Naive thymus-derived CD8-positive, alpha-beta T cell (primary cell): ENCODE results near the gene UROS. TPM values are rescaled to one million over a fixed set of nuclear protein-coding genes. Genes with fewer than 3 reads are reported as not detected.

ENCODE experiments used
- ATAC-seq, 2 donors: fragments of 150-1000 bp; cut with Tn5 transposase in 1 of 2; sonication (Bioruptor Pico), chemical (Tn5 transposase) in 1 of 2; 1 replicate in 1 of 2; 2 replicates in 1 of 2; pipeline ENCODE4 v1.10.0; 2021; ENCODE audit warnings: mild to moderate bottlenecking in 2 of 2, moderate library complexity in 2 of 2
- POLR2A ChIA-PET: fragments of 350-600 bp; sonication (Branson Sonifier 250); formaldehyde crosslinking; loops from one replicate; lab custom pipeline; 2021; ENCODE audit warnings: antibody characterized with exemption; lab: Charles Lee
- DNase-seq, 10 donors: peaks; one replicate each; pipeline versions ENCODE4 v3.0.0 to v3.0.0-alpha.2; 2020 to 2022
- H3K27ac Mint-ChIP-seq, 10 donors: one replicate each; pipeline ENCODE4 v1.8.0; 2020 to 2022; ENCODE audit warnings: mild to moderate bottlenecking in 10 of 10, mixed read lengths in 10 of 10, moderate library complexity in 4 of 10, inconsistent platforms in 1 of 10
- H3K27me3 Mint-ChIP-seq, 5 donors: one replicate each; pipeline ENCODE4 v1.8.0; 2021 to 2022; ENCODE audit warnings: mixed read lengths in 5 of 5
- H3K36me3 Mint-ChIP-seq, 3 donors: one replicate each; pipeline ENCODE4 v1.8.0; 2020 to 2022; ENCODE audit warnings: mixed read lengths in 3 of 3, mild to moderate bottlenecking in 2 of 3, inconsistent platforms in 1 of 3
- H3K4me1 Mint-ChIP-seq, 4 donors: one replicate each; pipeline ENCODE4 v1.8.0; 2021 to 2022; ENCODE audit warnings: mixed read lengths in 4 of 4
- H3K4me3 Mint-ChIP-seq, 10 donors: one replicate each; pipeline ENCODE4 v1.8.0; 2020 to 2022; ENCODE audit warnings: mild to moderate bottlenecking in 10 of 10, mixed read lengths in 10 of 10, moderate library complexity in 6 of 10, inconsistent platforms in 1 of 10
- H3K9me3 Mint-ChIP-seq, 9 donors: one replicate each; pipeline ENCODE4 v1.8.0; 2020 to 2022; ENCODE audit warnings: mixed read lengths in 9 of 9, mild to moderate bottlenecking in 3 of 9, inconsistent platforms in 1 of 9, moderate library complexity in 1 of 9
- polyA plus RNA-seq, 3 donors: library from polyadenylated mRNA; unstranded; fragments of 300-500 nt; fragmentation: Illumina TruSeq; gene quantifications; one replicate each; pipeline ENCODE4 v1.2.3, GENCODE V29; 2021
- total RNA-seq, 8 experiments: library from RNA in 2 of 8; stranded (reverse) in 2 of 8; gene quantifications; one replicate each; pipeline ENCODE4 v1.2.3 and lab custom pipeline; 2021 to 2026

Gene UROS
- total and polyA plus RNA-seq, 5 experiments from 2014 or later: 37.8 to 71.8 (median 62.2) TPM

- H3K36me3 Mint-ChIP-seq: peaks cover 5 to 43% (median 13%) of the 10 kb centered on the region in 3 donors
- H3K9me3 Mint-ChIP-seq: no peaks in the 10 kb centered on the region
- H3K4me3 Mint-ChIP-seq: no peak overlapping the region
- peak overlapping the region in 3 of 10 donors; percentile 12 to 50 (median 15) for H3K27ac Mint-ChIP-seq
- DNase-seq (no peak), ATAC-seq (no peak)
- POLR2A ChIA-PET: no interaction called here
- H3K27me3 Mint-ChIP-seq: no peaks in the 10 kb centered on the region
- no peaks in the 10 kb centered on the region for H3K4me1 Mint-ChIP-seq
Observed at GRCh38 chr10:125768219-125768855, 54.7 kb downstream of the UROS start.

GRCh38 chr10:125766511-125766910 is 56.5 kb downstream of the UROS start:
- no peak for ATAC-seq
- POLR2A ChIA-PET: no interaction called here
- Mint-ChIP-seq H3K27ac (peak overlapping the region in 2 of 10 donors; percentile 72 to 76), H3K27me3 (no peaks in the 10 kb centered on the region), H3K4me1 (no peaks in the 10 kb centered on the region), H3K9me3 (no peaks in the 10 kb centered on the region), H3K36me3 (peaks cover 5 to 62% (median 20%) of the 10 kb centered on the region in 3 donors), H3K4me3 (no peak overlapping the region)
- DNase-seq: no peak

- peak overlapping the region in 6 of 10 donors; percentile 19 to 76 (median 46) for H3K27ac Mint-ChIP-seq
- no peak for ATAC-seq
- H3K36me3 Mint-ChIP-seq: peaks cover 5 to 66% (median 24%) of the 10 kb centered on the region in 3 donors
- no peaks in the 10 kb centered on the region for H3K9me3 Mint-ChIP-seq
- POLR2A ChIA-PET: no interaction called here
- no peak overlapping the region for H3K4me3 Mint-ChIP-seq
- H3K27me3 Mint-ChIP-seq: no peaks in the 10 kb centered on the region
- DNase-seq: no peak
- no peaks in the 10 kb centered on the region for H3K4me1 Mint-ChIP-seq
Observed at GRCh38 chr10:125765835-125766234, 57.2 kb downstream of the UROS start.

GRCh38 chr10:125762692-125763648 is 60.1 kb downstream of the UROS start:
- ATAC-seq (no peak), DNase-seq (no peak)
- Mint-ChIP-seq H3K36me3 (peaks cover 6 to 86% (median 25%) of the 10 kb centered on the region in 3 donors), H3K4me3 (no peak overlapping the region), H3K27ac (peak overlapping the region in 1 of 10 donors; percentile 3), H3K27me3 (no peaks in the 10 kb centered on the region), H3K4me1 (peaks cover 0 to 2% (median under 1%) of the 10 kb centered on the region in 4 donors), H3K9me3 (no peaks in the 10 kb centered on the region)
- POLR2A ChIA-PET: no interaction called here

- peaks cover 0 to 7% (median 3%) of the 10 kb centered on the region in 4 donors for H3K4me1 Mint-ChIP-seq
- peak overlapping the region in 5 of 10 donors; percentile 0 to 71 (median 41) for H3K27ac Mint-ChIP-seq
- H3K36me3 Mint-ChIP-seq: peaks cover 9 to 87% (median 33%) of the 10 kb centered on the region in 3 donors
Observed at GRCh38 chr10:125761961-125762360, 61.1 kb downstream of the UROS start.

GRCh38 chr10:125757742-125758141 is 65.3 kb downstream of the UROS start:
- Mint-ChIP-seq H3K27me3 (no peaks in the 10 kb centered on the region), H3K4me3 (peak overlapping the region in 1 of 10 donors; percentile 38), H3K27ac (peak overlapping the region in 2 of 10 donors; percentile 13 to 26), H3K4me1 (peaks cover 0 to 23% (median 13%) of the 10 kb centered on the region in 4 donors), H3K36me3 (peaks cover 4 to 86% (median 33%) of the 10 kb centered on the region in 3 donors), H3K9me3 (no peaks in the 10 kb centered on the region)
- POLR2A ChIA-PET: no interaction called here
- no peak for DNase-seq
- ATAC-seq: no peak

More at GRCh38 chr10:125761961-125762360, 61.1 kb downstream of the UROS start:
- H3K4me3 Mint-ChIP-seq: no peak overlapping the region
- POLR2A ChIA-PET: no interaction called here
- no peaks in the 10 kb centered on the region for H3K27me3 Mint-ChIP-seq
- no peaks in the 10 kb centered on the region for H3K9me3 Mint-ChIP-seq
- no peak for ATAC-seq
- no peak for DNase-seq

- POLR2A ChIA-PET: no interaction called here
- peaks cover 0 to 23% (median 13%) of the 10 kb centered on the region in 4 donors for H3K4me1 Mint-ChIP-seq
- H3K27me3 Mint-ChIP-seq: no peaks in the 10 kb centered on the region
- H3K36me3 Mint-ChIP-seq: peaks cover 4 to 85% (median 33%) of the 10 kb centered on the region in 3 donors
- no peak for ATAC-seq
- peak overlapping the region in 3 of 10 donors; percentile 13 to 37 (median 33) for H3K27ac Mint-ChIP-seq
- H3K4me3 Mint-ChIP-seq: no peak overlapping the region
- H3K9me3 Mint-ChIP-seq: no peaks in the 10 kb centered on the region
- no peak for DNase-seq
Observed at GRCh38 chr10:125756853-125757487, 66.1 kb downstream of the UROS start.

GRCh38 chr10:125756196-125756595 is 66.9 kb downstream of the UROS start:
- H3K4me1 Mint-ChIP-seq: peaks cover 0 to 23% (median 13%) of the 10 kb centered on the region in 4 donors
- POLR2A ChIA-PET: no interaction called here
- H3K27ac Mint-ChIP-seq: peak overlapping the region in 6 of 10 donors; percentile 0 to 58 (median 14)
- no peak for DNase-seq
- no peak for ATAC-seq
- H3K9me3 Mint-ChIP-seq: no peaks in the 10 kb centered on the region
- no peaks in the 10 kb centered on the region for H3K27me3 Mint-ChIP-seq
- H3K4me3 Mint-ChIP-seq: no peak overlapping the region
- peaks cover 4 to 85% (median 31%) of the 10 kb centered on the region in 3 donors for H3K36me3 Mint-ChIP-seq

GRCh38 chr10:125747417-125747816 is 75.6 kb downstream of the UROS start:
- Mint-ChIP-seq H3K27ac (peak overlapping the region in 1 of 10 donors; percentile 34), H3K4me1 (peaks cover 0 to 4% (median 2%) of the 10 kb centered on the region in 4 donors), H3K36me3 (peaks cover 16 to 96% (median 49%) of the 10 kb centered on the region in 3 donors), H3K27me3 (no peaks in the 10 kb centered on the region), H3K9me3 (no peaks in the 10 kb centered on the region), H3K4me3 (no peak overlapping the region)
- POLR2A ChIA-PET: no interaction called here
- DNase-seq (no peak), ATAC-seq (no peak)

- no peaks in the 10 kb centered on the region for H3K9me3 Mint-ChIP-seq
- no peak overlapping the region for H3K4me3 Mint-ChIP-seq
- DNase-seq: no peak
- H3K36me3 Mint-ChIP-seq: peaks cover 27 to 96% (median 55%) of the 10 kb centered on the region in 3 donors
- peaks cover 0 to 7% (median under 1%) of the 10 kb centered on the region in 4 donors for H3K4me1 Mint-ChIP-seq
- H3K27ac Mint-ChIP-seq: peak overlapping the region in 3 of 10 donors; percentile 0 to 57 (median 9)
- H3K27me3 Mint-ChIP-seq: no peaks in the 10 kb centered on the region
- no peak for ATAC-seq
- POLR2A ChIA-PET: no interaction called here
Observed at GRCh38 chr10:125744909-125745308, 78.1 kb downstream of the UROS start.

- POLR2A ChIA-PET: no interaction called here
- DNase-seq: no peak
- Mint-ChIP-seq H3K27ac (no peak overlapping the region), H3K36me3 (peaks cover 35 to 96% (median 56%) of the 10 kb centered on the region in 3 donors), H3K27me3 (no peaks in the 10 kb centered on the region), H3K4me1 (peaks cover 0 to 7% (median 0%) of the 10 kb centered on the region in 4 donors), H3K4me3 (no peak overlapping the region), H3K9me3 (no peaks in the 10 kb centered on the region)
- ATAC-seq: no peak
Observed at GRCh38 chr10:125742465-125742864, 80.6 kb downstream of the UROS start.

GRCh38 chr10:125739994-125740679 is 82.9 kb downstream of the UROS start:
- H3K4me1 Mint-ChIP-seq: peaks cover 0 to 7% (median under 1%) of the 10 kb centered on the region in 4 donors
- H3K27ac Mint-ChIP-seq: no peak overlapping the region
- H3K27me3 Mint-ChIP-seq: no peaks in the 10 kb centered on the region
- ATAC-seq (no peak), DNase-seq (no peak)
- H3K36me3 Mint-ChIP-seq: peaks cover 34 to 97% (median 56%) of the 10 kb centered on the region in 3 donors
- POLR2A ChIA-PET: no interaction called here
- H3K4me3 Mint-ChIP-seq: no peak overlapping the region
- no peaks in the 10 kb centered on the region for H3K9me3 Mint-ChIP-seq
